ENCODE data around the gene GSN. TPM values are rescaled to one million over a fixed set of nuclear protein-coding genes. Genes with fewer than 3 reads are reported as not detected.

Gene GSN
- total RNA-seq, 1 donor from 2014 or later: 80.0 TPM

DNA sequence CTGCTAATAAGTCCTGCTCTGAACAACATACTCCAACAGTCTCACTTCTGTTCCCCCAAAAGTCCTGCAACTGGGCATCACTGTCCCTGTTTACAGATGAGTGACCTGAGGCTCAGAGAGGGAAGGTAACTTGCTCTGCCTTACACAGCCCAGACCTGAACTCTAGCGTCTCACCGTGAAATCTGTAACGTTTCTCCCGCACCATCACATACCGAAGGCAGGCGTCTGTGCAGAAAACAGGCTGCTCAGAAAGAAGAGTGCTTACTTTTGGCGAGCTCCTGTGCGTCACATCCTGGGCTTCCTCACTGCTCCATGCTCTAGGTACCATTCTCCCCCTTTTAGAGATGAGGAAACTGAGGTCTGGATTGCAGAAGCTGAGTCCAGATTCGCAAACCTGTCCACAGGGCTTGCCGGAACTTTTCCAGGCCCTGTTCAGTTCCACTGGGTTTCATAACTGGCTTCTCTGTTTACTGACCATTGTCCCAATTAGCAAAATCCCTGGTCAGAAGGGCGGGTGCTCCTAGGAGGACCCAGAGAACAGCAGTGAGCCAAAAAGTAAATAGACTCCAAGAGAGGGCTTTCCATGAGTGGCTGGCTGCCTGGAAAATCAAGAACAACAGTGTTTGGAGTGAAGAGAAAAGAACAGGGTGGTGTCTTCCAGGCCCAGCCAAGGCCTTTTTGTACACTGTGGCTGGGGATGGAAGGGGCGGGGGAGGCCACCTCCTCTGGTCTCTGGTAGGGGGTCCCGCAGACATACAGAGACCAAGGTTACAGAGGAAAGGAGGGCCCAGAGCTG is 27.1 kb downstream of the GSN start:
- Mint-ChIP-seq H3K27ac (no peak overlapping the region), H3K4me1 (ENCODE audit: unreplicated experiment) (peaks cover 36% of the 10 kb centered on the region), H3K4me3 (no peak overlapping the region), H3K9me3 (no peaks in the 10 kb centered on the region), H3K36me3 (no peaks in the 10 kb centered on the region), H3K27me3 (peaks cover 5% of the 10 kb centered on the region)
- TF ChIP-seq, protein P1, sequence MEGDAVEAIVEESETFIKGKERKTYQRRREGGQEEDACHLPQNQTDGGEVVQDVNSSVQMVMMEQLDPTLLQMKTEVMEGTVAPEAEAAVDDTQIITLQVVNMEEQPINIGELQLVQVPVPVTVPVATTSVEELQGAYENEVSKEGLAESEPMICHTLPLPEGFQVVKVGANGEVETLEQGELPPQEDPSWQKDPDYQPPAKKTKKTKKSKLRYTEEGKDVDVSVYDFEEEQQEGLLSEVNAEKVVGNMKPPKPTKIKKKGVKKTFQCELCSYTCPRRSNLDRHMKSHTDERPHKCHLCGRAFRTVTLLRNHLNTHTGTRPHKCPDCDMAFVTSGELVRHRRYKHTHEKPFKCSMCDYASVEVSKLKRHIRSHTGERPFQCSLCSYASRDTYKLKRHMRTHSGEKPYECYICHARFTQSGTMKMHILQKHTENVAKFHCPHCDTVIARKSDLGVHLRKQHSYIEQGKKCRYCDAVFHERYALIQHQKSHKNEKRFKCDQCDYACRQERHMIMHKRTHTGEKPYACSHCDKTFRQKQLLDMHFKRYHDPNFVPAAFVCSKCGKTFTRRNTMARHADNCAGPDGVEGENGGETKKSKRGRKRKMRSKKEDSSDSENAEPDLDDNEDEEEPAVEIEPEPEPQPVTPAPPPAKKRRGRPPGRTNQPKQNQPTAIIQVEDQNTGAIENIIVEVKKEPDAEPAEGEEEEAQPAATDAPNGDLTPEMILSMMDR (conservative IDR thresholded peaks at IDR 0.05): no peak
- no peak for DNase-seq (ENCODE audit: extremely low spot score, unreplicated experiment)

DNA sequence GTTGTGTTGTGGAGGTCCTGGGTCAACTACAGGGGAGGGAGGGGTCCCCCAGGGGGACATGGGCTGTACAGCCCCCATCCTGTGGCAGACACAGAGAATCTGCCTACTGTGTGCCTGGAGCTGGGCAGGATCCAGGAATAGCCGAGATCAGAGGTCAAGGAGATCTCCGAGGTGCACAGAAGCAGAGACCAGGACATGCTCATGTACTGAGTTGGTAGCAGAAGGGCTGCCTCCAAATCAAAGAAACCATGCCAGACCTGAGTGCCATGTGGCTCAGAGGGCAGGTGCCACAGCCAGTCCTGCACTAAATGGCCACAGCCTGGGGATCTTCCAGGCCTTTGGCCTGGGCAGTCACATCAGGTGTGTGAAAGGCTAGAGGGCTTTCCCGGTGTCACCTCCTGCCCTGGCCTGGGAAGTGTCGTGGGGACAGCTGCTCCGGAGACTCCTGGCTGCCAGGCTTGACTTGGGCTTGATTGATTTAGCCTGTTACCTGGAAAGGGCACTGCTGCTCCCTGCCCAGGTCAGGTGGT is 27.8 kb downstream of the GSN start:
- Mint-ChIP-seq H3K4me1 (ENCODE audit: unreplicated experiment) (peaks cover 39% of the 10 kb centered on the region), H3K4me3 (no peak overlapping the region), H3K9me3 (no peaks in the 10 kb centered on the region), H3K36me3 (no peaks in the 10 kb centered on the region), H3K27ac (no peak overlapping the region), H3K27me3 (peaks cover 10% of the 10 kb centered on the region)
- TF ChIP-seq, protein P1 (conservative IDR thresholded peaks at IDR 0.05): no peak
- DNase-seq (ENCODE audit: extremely low spot score, unreplicated experiment): no peak

DNA sequence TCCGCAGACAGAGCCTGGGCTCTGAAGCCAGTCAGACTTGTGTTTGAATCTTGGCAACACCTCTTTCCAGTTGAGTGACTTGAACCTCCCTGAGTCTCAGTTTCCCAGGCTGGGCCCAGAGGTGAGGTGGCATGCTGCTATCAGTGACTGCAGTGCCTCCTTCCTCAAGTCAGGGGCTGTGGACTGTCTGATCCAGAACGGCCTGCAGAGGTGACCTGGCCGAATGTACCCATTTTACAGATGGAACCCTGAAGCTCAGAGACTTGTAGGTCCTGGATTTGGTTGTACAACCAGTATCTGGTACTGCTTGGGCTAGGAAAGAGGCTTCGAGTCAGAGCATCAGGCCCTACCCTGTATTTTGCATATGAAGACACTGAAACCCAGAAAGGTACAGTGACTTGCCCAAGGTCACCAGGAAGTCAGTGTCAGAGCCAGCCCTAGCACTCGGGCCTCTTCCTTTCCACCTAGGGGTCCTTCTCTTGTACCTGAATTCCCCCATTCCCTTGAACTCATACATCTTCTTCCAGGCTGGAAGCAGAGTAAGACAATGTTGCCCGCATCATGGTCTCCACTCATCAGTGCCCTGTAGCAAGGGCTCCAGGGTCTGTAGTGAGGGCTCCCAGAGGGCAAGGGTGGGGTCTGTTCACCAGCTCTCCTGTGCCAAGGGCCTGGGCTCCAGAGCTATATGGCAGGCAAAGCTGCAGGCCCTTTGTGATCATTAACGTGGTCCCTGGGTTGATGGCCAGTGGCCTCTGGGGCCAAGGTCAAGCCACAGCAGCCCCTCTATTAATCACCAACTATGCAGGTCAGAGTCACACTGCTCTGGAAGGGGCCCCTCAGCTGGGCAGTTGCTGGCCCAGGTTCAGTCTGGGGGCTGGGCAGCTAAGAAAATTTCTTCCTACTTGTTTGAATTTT is 28.5 kb downstream of the GSN start:
- Mint-ChIP-seq H3K9me3 (no peaks in the 10 kb centered on the region), H3K27ac (no peak overlapping the region), H3K4me1 (ENCODE audit: unreplicated experiment) (peaks cover 39% of the 10 kb centered on the region), H3K36me3 (no peaks in the 10 kb centered on the region), H3K27me3 (peaks cover 10% of the 10 kb centered on the region), H3K4me3 (no peak overlapping the region)
- TF ChIP-seq, protein P1 (conservative IDR thresholded peaks at IDR 0.05): no peak
- no peak for DNase-seq (ENCODE audit: extremely low spot score, unreplicated experiment)

DNA sequence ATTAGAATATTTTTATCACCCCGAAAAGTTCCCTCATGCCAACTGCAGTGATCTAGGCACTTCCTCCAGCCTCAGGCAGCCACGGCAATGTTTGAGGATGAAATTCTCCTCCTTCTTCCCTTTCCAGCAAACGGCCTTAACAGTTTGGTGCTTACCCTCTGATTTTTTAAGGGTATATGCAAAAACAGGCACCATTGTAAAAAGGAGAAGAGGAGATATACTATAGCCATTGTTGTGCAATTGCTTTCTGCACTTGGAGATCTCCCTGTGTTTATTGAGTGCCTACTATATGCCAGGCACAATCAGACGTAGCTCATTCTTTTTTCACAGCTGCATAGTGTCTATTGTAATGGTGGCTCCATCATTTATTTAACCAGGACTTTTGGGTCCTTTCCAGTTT is 29.4 kb downstream of the GSN start:
- DNase-seq (ENCODE audit: extremely low spot score, unreplicated experiment): no peak
- Mint-ChIP-seq H3K27me3 (peaks cover 10% of the 10 kb centered on the region), H3K4me3 (peak overlapping the region; percentile 27), H3K27ac (no peak overlapping the region), H3K9me3 (no peaks in the 10 kb centered on the region), H3K4me1 (ENCODE audit: unreplicated experiment) (peaks cover 39% of the 10 kb centered on the region), H3K36me3 (no peaks in the 10 kb centered on the region)
- TF ChIP-seq, protein P1 (conservative IDR thresholded peaks at IDR 0.05): no peak

DNA sequence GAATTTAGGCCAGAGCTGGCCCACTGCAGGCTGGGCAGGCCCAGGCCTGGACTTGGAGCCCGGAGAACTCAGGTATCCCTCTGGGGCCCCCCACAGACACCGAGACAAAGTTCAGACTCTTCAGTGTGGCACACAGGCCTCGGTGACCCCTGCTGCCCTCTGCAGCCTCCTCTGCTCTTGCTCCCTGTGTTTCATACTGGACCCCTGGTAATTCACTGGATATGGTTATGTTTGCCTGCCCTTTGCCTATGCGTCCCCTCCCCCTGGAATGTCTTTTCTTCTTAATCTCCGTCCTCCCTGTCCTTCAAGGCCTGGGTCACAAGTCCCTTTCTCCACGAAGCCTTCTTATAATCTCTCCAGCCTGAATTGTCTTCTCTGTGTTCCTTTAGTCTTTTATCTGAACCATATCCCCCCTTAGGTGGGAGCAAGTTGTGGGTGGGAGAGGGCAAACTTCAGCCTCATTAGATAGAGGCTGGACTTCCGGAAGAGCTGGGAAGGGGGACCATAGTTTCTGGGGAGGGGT is 30.1 kb downstream of the GSN start:
- Mint-ChIP-seq H3K36me3 (no peaks in the 10 kb centered on the region), H3K4me3 (peak overlapping the region; percentile 82), H3K27me3 (peaks cover 10% of the 10 kb centered on the region), H3K27ac (peak overlapping the region; percentile 27), H3K4me1 (ENCODE audit: unreplicated experiment) (peaks cover 39% of the 10 kb centered on the region), H3K9me3 (no peaks in the 10 kb centered on the region)
- no peak for DNase-seq (ENCODE audit: extremely low spot score, unreplicated experiment)
- TF ChIP-seq, protein P1 (conservative IDR thresholded peaks at IDR 0.05): no peak

Data from type B pancreatic cell (in vitro differentiated cells).